Left lung (tissue), 10 donors: ENCODE data around the gene ATF5. TPM values are rescaled to one million over a fixed set of nuclear protein-coding genes. Genes with fewer than 3 reads are reported as not detected.
A peak's percentile ranks its signal among the peaks of the same experiment; 100 is the strongest.

ENCODE experiments used
- ATAC-seq: fragments of 200-7000 bp; cut with Tn5 transposase; one replicate; pipeline ENCODE4 v1.9.1; 2020; ENCODE audit warnings: moderate library complexity
- DNase-seq, 4 donors: peaks; one replicate each; pipeline ENCODE4 v3.0.0-alpha.2; 2013 to 2020
- H3K27ac ChIP-seq, 2 donors: fragments of 200-600 bp; sonication (generic) in 1 of 2; one replicate each; pipeline versions ENCODE4 v1.5.0 to v1.8.0; 2020 to 2021
- H3K27me3 ChIP-seq, 2 donors: fragments of 200-600 bp; sonication (generic) in 1 of 2; one replicate each; pipeline versions ENCODE4 v1.5.0 to v1.8.0; 2020 to 2021
- H3K36me3 ChIP-seq, 2 donors: fragments of 200-600 bp; sonication (generic) in 1 of 2; one replicate each; pipeline versions ENCODE4 v1.5.0 to v1.8.0; 2020 to 2021
- H3K4me1 ChIP-seq, 2 donors: fragments of 200-600 bp; one replicate each; pipeline ENCODE4 v1.8.0; 2021
- H3K4me3 ChIP-seq, 2 donors: fragments of 200-600 bp; sonication (generic) in 1 of 2; one replicate each; pipeline versions ENCODE4 v1.5.0 to v1.8.0; 2020 to 2021; ENCODE audit warnings: mild to moderate bottlenecking in 1 of 2
- H3K9me3 ChIP-seq, 2 donors: fragments of 200-600 bp; sonication (generic) in 1 of 2; one replicate each; pipeline versions ENCODE4 v1.5.0 to v1.8.0; 2020 to 2021
- CTCF ChIP-seq, 2 donors: fragments of 200-600 bp; sonication (generic) in 1 of 2; IDR thresholded peaks; one replicate each; pipeline versions ENCODE4 v1.5.0 to v1.8.0; 2021; ENCODE audit warnings: antibody characterized with exemption in 2 of 2
- intact Hi-C, 2 donors: fragments of 100-400 bp; cut with DNase I; formaldehyde crosslinking; loops; one replicate each; pipeline versions ENCODE4 v1.11.2 to v1.14.2; 2022
- polyA plus RNA-seq, 6 donors: library from polyadenylated mRNA; unstranded; fragments of 120-200 nt; gene quantifications; one replicate each; pipeline ENCODE4 v1.2.1, GENCODE V29; 2013; ENCODE audit not compliant: insufficient read length in 6 of 6
- total RNA-seq, 2 donors: library from RNA; stranded (reverse); fragmentation: NEBNext Ultra II Directional; extraction: Animal tissue kit (Norgen Biotek cat#: 25700); gene quantifications; one replicate each; pipeline ENCODE4 v1.2.1, GENCODE V29; 2021
- donor health status: DM: no; HTN: yes; CAD: no.
- donor health status: DM: no; HTN: no; CAD: no.

The ATF5 gene
- total and polyA plus RNA-seq, 8 donors: 17.4 to 29.6 (median 25.8) TPM

GRCh38 chr19:49971991-49972411, 43.0 kb downstream of the ATF5 start:
- Histone ChIP-seq H3K9me3 (no peaks in the 10 kb centered on the region), H3K36me3 (peaks cover 0 to 33% of the 10 kb centered on the region in 2 donors), H3K27me3 (peaks cover 0 to 20% of the 10 kb centered on the region in 2 donors), H3K27ac (no peak overlapping the region), H3K4me1 (peaks cover 0 to 29% of the 10 kb centered on the region in 2 donors), H3K4me3 (peak overlapping the region in 1 of 2 donors; percentile 10)
- no peak for ATAC-seq
- peak in 1 of 4 donors; percentile 56 for DNase-seq
- intact Hi-C loops: no loop called here
- TF ChIP-seq CTCF (IDR thresholded peaks at IDR 0.05): no peak

DNA sequence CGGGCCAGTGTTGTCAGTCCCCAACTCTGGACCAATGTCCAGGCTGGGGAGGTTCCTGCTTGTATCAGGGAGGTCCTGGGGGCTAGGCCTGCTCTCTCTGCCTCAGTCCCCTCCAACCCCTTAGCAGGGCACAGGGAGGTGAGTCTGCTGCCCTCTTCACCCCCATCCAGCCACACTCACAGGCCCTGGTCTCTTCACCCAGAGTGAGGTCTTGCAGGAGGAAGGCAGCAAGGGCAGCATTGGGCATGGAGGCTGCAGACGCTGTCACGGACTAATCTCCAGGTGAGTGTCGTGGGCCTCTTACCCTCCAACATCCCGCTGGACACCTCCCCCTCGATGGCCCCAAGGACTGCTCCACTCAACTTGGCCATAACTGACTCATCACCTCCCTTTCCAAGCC, 43.8 kb downstream of the ATF5 start:
- no peak for ATAC-seq
- Histone ChIP-seq H3K27ac (no peak overlapping the region), H3K9me3 (no peaks in the 10 kb centered on the region), H3K27me3 (peaks cover 0 to 18% of the 10 kb centered on the region in 2 donors), H3K4me1 (peaks cover 0 to 29% of the 10 kb centered on the region in 2 donors), H3K36me3 (peaks cover 0 to 41% of the 10 kb centered on the region in 2 donors), H3K4me3 (no peak overlapping the region)
- intact Hi-C loops: no loop called here
- peak in 1 of 4 donors; percentile 15 for DNase-seq
- no peak for TF ChIP-seq CTCF (IDR thresholded peaks at IDR 0.05)

- Histone ChIP-seq H3K4me3 (no peak overlapping the region), H3K36me3 (peaks cover 0 to 52% of the 10 kb centered on the region in 2 donors), H3K27me3 (peaks cover 0 to 7% of the 10 kb centered on the region in 2 donors), H3K4me1 (peaks cover 0 to 24% of the 10 kb centered on the region in 2 donors), H3K9me3 (no peaks in the 10 kb centered on the region), H3K27ac (no peak overlapping the region)
- no peak for TF ChIP-seq CTCF (IDR thresholded peaks at IDR 0.05)
- intact Hi-C loops: no loop called here
- DNase-seq: peak in 2 of 4 donors; percentile 61 to 80
- peak; percentile 59 for ATAC-seq
These were observed 45.0 kb downstream of the ATF5 start for GRCh38 chr19:49973987-49974386.

- peak in 1 of 4 donors; percentile 38 for DNase-seq
- no peak overlapping the region for H3K27ac ChIP-seq
- H3K27me3 ChIP-seq: peaks cover 0 to under 1% of the 10 kb centered on the region in 2 donors
- no peaks in the 10 kb centered on the region for H3K9me3 ChIP-seq
- ATAC-seq: no peak
- intact Hi-C loops: no loop called here
- peaks cover 0 to 20% of the 10 kb centered on the region in 2 donors for H3K4me1 ChIP-seq
- no peak overlapping the region for H3K4me3 ChIP-seq
- no peak for TF ChIP-seq CTCF (IDR thresholded peaks at IDR 0.05)
- peaks cover 0 to 62% of the 10 kb centered on the region in 2 donors for H3K36me3 ChIP-seq
These were observed 46.0 kb downstream of the ATF5 start for GRCh38 chr19:49975051-49975450.

GRCh38 chr19:49976496-49976895, 47.5 kb downstream of the ATF5 start:
- DNase-seq: peak in 1 of 4 donors; percentile 41

More at GRCh38 chr19:49976496-49976895, 47.5 kb downstream of the ATF5 start:
- no peaks in the 10 kb centered on the region for H3K27me3 ChIP-seq
- peaks cover 0 to 20% of the 10 kb centered on the region in 2 donors for H3K4me1 ChIP-seq
- no peak overlapping the region for H3K27ac ChIP-seq
- intact Hi-C loops: no loop called here
- ATAC-seq: no peak
- peaks cover 0 to 75% of the 10 kb centered on the region in 2 donors for H3K36me3 ChIP-seq
- no peak for TF ChIP-seq CTCF (IDR thresholded peaks at IDR 0.05)
- no peaks in the 10 kb centered on the region for H3K9me3 ChIP-seq
- H3K4me3 ChIP-seq: no peak overlapping the region
